SK-N-MC (cell line): ENCODE results near the gene SMC5.

Experiments
- EZH2 ChIP-seq: fragments of 200-600 bp; sonication (generic); IDR thresholded peaks from one replicate; pipeline ENCODE4 v1.6.1; 2017; ENCODE audit warnings: antibody characterized with exemption
- POLR2AphosphoS5 ChIP-seq: IDR thresholded peaks from 2 replicates; pipeline ENCODE4 v1.6.1; 2012; ENCODE audit warnings: mild to moderate bottlenecking, low read depth, low read length, borderline replicate concordance

DNA sequence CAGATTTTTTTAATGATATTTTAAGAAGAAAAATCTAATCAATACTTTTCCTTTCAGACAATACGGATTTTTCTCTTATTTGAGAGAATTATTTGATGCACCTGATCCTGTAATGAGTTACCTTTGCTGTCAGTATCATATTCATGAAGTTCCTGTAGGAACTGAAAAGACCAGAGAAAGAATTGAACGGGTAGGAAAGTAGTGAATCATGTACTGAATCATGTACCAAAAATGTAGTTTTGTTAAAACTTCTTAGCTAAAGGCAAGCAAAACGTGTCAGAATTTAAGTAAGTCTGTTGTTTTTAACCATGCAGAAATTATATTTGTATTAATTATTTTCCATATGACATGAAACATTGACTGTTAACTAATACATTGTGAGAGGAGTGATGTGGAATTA is 56.6 kb downstream of the SMC5 start:
- TF ChIP-seq POLR2AphosphoS5 (no peak), EZH2 (no peak)
